ENCODE results near the gene CATSPER3. TPM values are rescaled to one million over a fixed set of nuclear protein-coding genes. Genes with fewer than 3 reads are reported as not detected.

Gene CATSPER3
- total and polyA plus RNA-seq, 2 of the 13 experiments (the other 11 are each of a cell fraction or from before 2014, with no cell fraction given) = 0.33 to 0.37 TPM

DNA sequence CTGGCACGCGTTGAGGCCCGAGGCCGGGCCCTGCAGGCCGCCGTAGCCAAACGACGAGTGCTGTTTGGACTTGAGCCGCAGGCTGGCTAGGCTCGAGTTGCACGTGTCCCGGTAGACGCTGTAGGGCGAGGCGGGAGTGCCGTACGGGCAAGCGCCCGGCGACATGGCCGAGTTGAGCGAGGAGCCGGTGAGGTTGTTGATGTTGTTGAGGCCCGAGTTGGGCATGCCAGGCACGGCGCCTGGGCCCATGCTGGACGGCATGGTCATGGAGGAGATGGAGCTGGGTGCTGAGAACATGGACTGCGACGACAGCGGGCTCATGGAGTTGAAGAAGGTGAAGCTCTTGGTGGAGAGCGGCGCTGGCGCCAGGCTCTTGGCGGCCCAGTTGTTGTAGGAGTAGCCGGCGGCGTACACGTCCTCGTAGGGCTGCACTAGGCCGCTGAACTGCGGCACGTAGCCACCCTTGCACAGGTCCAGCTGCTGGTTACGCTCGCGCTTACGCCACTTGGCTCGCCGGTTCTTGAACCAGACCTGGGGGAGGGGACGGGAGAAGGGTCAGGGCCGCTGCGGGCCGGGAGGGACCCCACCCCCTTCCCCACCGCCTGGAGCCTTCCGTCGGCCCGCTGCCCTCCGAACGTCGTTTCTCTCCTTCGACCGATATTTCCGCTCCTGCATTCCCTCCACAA lies 61.2 kb downstream of the CATSPER3 start (continued):
- TF ChIP-seq, protein P1, sequence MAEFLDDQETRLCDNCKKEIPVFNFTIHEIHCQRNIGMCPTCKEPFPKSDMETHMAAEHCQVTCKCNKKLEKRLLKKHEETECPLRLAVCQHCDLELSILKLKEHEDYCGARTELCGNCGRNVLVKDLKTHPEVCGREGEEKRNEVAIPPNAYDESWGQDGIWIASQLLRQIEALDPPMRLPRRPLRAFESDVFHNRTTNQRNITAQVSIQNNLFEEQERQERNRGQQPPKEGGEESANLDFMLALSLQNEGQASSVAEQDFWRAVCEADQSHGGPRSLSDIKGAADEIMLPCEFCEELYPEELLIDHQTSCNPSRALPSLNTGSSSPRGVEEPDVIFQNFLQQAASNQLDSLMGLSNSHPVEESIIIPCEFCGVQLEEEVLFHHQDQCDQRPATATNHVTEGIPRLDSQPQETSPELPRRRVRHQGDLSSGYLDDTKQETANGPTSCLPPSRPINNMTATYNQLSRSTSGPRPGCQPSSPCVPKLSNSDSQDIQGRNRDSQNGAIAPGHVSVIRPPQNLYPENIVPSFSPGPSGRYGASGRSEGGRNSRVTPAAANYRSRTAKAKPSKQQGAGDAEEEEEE (CRISPR knock-in tag; IDR thresholded peaks at IDR 0.05; ENCODE audit: borderline replicate concordance) = no peak
- TF ChIP-seq CEBPG (CRISPR knock-in tag; IDR thresholded peaks at IDR 0.05) = no peak
- TF ChIP-seq ZNF430 (CRISPR knock-in tag; IDR thresholded peaks at IDR 0.05) = no peak
- no peak for TF ChIP-seq AGO1 (IDR thresholded peaks at IDR 0.05; ENCODE audit: low read depth, low read length, poor library complexity, severe bottlenecking)
- TF ChIP-seq ZKSCAN5 (CRISPR knock-in tag; IDR thresholded peaks at IDR 0.05) = no peak
- no peak for TF ChIP-seq AHR (CRISPR knock-in tag; IDR thresholded peaks at IDR 0.05)
- no peak for TF ChIP-seq ZKSCAN1 (IDR thresholded peaks at IDR 0.05; ENCODE audit: low read length)
- TF ChIP-seq POLR2G (IDR thresholded peaks at IDR 0.05; ENCODE audit: low read depth, low read length) = no peak
- peak; percentile 66 for TF ChIP-seq RBFOX2 (IDR thresholded peaks at IDR 0.05; ENCODE audit: low read depth, low read length)
- no peak for TF ChIP-seq TBP (CRISPR knock-in tag; IDR thresholded peaks at IDR 0.05)
- peak; percentile 85 for TF ChIP-seq AGO2 (optimal IDR thresholded peaks at IDR 0.05; ENCODE audit: low read depth, low read length)

DNA sequence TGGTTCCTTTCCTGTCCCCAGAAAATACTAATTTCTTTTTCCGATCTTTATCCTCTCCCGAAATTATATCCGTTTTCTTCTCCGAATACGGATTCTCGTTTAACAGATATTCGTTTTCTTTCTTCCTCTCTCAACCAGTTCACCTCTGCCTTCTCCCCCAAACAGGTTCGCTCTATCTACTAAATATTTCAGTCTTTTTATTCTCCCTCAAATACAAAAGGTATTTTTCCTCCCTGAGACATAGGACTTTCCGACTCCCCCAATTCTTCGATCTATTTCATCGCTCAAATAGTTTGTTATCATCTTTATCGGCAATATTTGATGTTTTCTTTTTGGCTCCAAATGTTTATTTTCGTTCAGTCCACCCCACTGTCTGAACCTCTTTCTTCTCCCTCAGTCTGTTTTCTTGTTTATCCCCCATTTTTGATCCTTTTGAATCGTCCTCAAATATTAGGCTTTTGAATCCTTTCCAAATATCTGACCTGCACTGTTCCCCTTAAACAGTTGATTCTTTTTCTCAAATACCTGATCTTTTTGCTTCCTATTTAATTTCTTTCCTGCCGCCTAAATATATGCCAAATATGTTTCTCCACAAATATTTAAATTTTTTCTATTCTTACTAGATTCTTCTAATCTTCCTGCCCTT lies 61.9 kb downstream of the CATSPER3 start:
- BruUV-seq (replicated peaks) = no TSS peak
- no peak overlapping the region for H3K4me3 ChIP-seq (replicated peaks in 1 of 3; ENCODE audit: insufficient read depth in 1 of 3, low read depth in 2 of 3, low read length in 3 of 3)
- no peak overlapping the region for H3K9ac ChIP-seq (ENCODE audit: insufficient read depth, low read depth, low read length)
- ChIA-PET CTCF (ENCODE audit: low intra/inter-chr PET ratio, low total read pairs) (no interaction called here), POLR2A (interaction anchor here (1.3 kb wide), 1 partner anchor 125 kb away, joined by 3 read pairs; the partner anchor contains the start of gene PCBD2)
- no peaks in the 10 kb centered on the region for H4K20me1 ChIP-seq (ENCODE audit: insufficient read depth, low read length)
- intact Hi-C loops (cut with micrococcal nuclease; ENCODE audit: unreplicated experiment) = loop anchor here (5.0 to 10.0 kb wide), 3 partner anchors 62 to 305 kb away; partner anchors contain the start of gene CATSPER3
- WGBS (ENCODE audit: low lambda C conversion rate) = 97% methylated on average over 15 of the region's 15 CpGs
- in situ Hi-C loops (cut with HindIII; ENCODE audit: extremely low pct_ligation_motif_present, low pct_unique_long_range_greater_than_20kb) = loop anchor here (10.0 kb wide), 2 partner anchors 155 to 305 kb away; no protein-coding TSS in a partner anchor
- peaks cover 26% of the 10 kb centered on the region for H3K79me2 ChIP-seq (ENCODE audit: insufficient read depth, low read length)
- DNase-seq (ENCODE audit: low spot score) = no peak
- H3K4me1 ChIP-seq (ENCODE audit: insufficient read depth, low read length) = peaks cover 29% of the 10 kb centered on the region
- no peaks in the 10 kb centered on the region for H3K27me3 ChIP-seq (ENCODE audit: control insufficient read depth in 1 of 2, insufficient read depth in 2 of 2, low read length in 2 of 2)
- no peak overlapping the region for H3K27ac ChIP-seq (ENCODE audit: extremely low read length, insufficient read depth, low read length)
- no peak for FAIRE-seq
- no peak overlapping the region for H2AFZ ChIP-seq (ENCODE audit: low read length)
- ATAC-seq = no peak
- peaks cover 3 to 14% of the 10 kb centered on the region in 2 experiments; a peak in 3 of 5 replicates for H3K36me3 ChIP-seq (replicated peaks in 1 of 2; ENCODE audit: control insufficient read depth in 1 of 2, insufficient read depth in 2 of 2, low read length in 2 of 2)
- H3K9me3 ChIP-seq (ENCODE audit: low read length) = no peaks in the 10 kb centered on the region
- no peak overlapping the region for H3K4me2 ChIP-seq (ENCODE audit: low read depth, low read length)
- no peak for TF ChIP-seq ZNF747 (CRISPR knock-in tag; IDR thresholded peaks at IDR 0.05; ENCODE audit: borderline replicate concordance)
- no peak for TF ChIP-seq ZNF670 (CRISPR knock-in tag; IDR thresholded peaks at IDR 0.05; ENCODE audit: borderline replicate concordance)
- no peak for TF ChIP-seq JARID2 (CRISPR knock-in tag; IDR thresholded peaks at IDR 0.05; ENCODE audit: insufficient replicate concordance)
- TF ChIP-seq, protein P2, sequence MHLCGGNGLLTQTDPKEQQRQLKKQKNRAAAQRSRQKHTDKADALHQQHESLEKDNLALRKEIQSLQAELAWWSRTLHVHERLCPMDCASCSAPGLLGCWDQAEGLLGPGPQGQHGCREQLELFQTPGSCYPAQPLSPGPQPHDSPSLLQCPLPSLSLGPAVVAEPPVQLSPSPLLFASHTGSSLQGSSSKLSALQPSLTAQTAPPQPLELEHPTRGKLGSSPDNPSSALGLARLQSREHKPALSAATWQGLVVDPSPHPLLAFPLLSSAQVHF (CRISPR knock-in tag; IDR thresholded peaks at IDR 0.05) = no peak
- TF ChIP-seq, protein P3, sequence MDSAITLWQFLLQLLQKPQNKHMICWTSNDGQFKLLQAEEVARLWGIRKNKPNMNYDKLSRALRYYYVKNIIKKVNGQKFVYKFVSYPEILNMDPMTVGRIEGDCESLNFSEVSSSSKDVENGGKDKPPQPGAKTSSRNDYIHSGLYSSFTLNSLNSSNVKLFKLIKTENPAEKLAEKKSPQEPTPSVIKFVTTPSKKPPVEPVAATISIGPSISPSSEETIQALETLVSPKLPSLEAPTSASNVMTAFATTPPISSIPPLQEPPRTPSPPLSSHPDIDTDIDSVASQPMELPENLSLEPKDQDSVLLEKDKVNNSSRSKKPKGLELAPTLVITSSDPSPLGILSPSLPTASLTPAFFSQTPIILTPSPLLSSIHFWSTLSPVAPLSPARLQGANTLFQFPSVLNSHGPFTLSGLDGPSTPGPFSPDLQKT (CRISPR knock-in tag; IDR thresholded peaks at IDR 0.05; ENCODE audit: borderline replicate concordance) = no peak
- TF ChIP-seq ZNF737 (CRISPR knock-in tag; IDR thresholded peaks at IDR 0.05; ENCODE audit: borderline replicate concordance) = no peak
- TF ChIP-seq ZNF75D (CRISPR knock-in tag; IDR thresholded peaks at IDR 0.05; ENCODE audit: borderline replicate concordance) = no peak
- no peak for TF ChIP-seq GLI4 (CRISPR knock-in tag; IDR thresholded peaks at IDR 0.05; ENCODE audit: borderline replicate concordance)
- TF ChIP-seq ZNF607 (CRISPR knock-in tag; IDR thresholded peaks at IDR 0.05; ENCODE audit: borderline replicate concordance) = no peak
